GM18499 (cell line): ENCODE results near the gene SRPK2.
"Not testable (repeated sequence)": the region's sequence is repeated elsewhere in the genome, so short reads cannot be mapped to it uniquely, and the experiment has no call there.

Source experiments
- ATAC-seq: cut with Tn5 transposase; IDR thresholded peaks from one replicate; pipeline ENCODE4 v1.9.1; 2021; ENCODE audit warnings: moderate number of reproducible peaks; ENCODE audit not compliant: insufficient read depth, unreplicated experiment

Gene SRPK2

DNA sequence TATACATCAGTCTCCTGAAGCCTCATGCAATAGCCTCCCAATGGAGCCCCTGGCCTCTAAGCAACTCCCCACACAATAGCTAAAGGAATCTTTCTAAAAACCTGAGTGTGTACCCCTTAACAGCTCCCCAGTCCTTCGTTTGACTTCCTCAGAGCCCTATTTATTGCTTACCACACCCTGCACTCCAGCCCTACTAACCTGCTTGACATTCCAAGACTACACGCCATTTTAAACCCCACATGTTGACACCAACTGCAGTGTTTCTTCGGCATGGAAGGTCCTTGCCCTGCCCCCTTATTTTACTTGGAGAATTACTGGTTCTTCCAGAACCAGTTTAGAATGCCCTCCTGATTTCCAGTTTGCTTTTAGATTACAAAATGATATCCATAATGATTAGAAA is 10.8 kb downstream of the SRPK2 start:
- ATAC-seq: no peak

DNA sequence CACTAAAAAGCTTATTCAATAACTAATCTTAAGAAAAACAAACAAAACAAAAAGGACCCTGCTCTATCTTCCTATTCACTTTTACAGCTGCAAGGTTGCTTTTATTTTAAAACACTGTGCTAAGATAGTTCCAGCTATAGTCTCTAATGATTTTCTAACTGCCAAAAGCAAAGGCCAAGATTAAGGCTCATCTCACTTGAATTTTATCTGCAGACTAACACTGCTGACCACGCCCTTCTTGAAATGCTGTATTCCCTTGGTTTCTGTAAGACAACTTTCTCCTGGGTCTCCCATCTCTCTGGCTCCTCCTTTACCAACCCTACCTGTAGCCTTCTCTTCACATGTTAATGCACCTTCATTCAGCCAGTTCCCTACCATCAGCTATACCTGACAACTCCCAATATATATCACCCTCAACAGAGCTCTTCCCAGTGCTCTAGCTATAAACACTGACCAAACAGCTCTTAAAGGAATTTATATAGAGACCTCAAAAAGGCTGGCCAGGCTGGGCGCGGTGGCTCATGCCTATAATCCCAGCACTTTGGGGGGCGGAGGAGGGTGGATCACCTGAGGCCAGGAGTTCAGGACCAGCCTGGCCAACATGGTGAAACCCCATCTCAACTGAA is 11.7 kb downstream of the SRPK2 start:
- ATAC-seq: no peak

DNA sequence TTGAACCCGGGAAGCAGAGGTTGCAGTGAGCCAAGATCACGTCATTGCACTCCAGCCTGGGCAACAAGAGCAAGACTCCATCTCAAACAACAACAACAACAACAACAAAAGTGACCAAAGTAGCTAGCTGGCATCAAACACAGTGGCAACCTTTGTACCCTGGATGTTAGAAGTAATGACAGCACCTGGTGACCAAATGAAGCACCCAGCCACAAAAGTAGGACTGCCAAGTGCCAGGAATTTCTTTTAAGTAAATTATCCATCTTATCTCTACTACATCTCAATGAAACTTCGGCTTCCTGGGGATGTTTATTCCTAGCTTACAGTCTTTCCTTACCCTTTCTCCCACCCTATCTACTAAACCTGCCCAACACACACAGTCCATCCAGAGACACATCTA is 18.8 kb downstream of the SRPK2 start:
- no peak for ATAC-seq

DNA sequence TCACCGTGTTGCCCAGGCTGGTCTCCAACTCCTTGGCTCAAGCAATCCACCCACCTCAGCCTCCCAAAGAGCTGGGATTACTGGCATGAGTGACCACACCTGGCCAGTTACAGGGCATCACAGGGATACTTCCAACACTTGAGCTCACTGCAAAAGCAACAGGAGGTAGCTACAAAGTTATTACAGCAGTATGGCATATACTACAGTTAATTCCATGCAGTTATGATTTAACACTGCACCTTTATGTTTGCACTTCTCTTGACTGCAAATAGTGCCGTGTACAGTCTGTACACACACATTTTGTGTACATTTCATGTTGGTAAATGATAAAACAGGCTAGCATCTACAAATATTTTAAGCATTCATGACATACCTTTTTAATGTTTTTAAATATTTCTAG is 21.3 kb downstream of the SRPK2 start:
- no peak for ATAC-seq

DNA sequence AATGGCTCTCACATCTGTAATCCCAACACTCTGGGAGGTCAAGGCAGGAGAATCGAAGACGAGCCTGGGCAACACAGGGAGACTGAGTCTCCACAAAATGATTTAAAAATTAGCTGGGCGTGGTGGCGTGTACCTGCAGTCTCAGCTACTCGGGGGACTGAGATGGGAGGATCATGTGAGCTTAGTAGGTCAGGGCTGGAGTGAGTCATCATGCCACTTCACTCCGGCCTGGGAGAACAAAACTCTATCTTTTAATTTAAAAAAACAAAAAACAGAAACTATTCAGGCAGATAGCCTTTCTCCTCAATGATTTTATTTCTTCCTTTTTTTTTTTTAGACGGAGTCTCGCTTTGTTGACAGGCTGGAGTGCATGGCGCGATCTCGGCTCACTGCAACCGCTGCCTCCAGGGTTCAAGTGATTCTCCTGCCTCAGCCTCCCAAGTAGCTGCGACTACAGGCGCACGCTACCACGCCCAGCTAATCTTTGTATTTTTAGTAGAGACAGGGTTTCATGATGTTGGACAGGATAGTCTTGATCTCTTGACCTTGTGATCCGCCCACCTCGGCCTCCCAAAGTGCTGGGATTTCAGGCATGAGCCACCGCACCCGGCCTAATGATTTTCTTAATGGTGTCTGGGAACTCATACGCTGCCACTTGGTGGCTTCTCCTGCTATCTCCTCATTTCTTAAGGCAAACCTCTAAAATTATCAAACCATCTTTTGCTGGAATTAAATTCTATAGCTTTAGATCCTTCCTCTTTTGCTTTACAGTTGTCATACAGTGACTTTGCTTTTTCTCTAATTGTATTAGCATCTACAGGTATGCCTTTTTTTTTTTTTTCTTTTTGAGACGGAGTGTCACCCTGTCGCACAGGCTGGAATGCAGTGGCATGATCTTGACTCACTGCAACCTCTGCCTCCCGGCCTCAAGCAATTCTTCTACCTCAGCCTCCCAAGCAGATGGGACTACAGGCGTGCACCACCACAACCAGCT is 22.9 kb downstream of the SRPK2 start:
- no peak for ATAC-seq

DNA sequence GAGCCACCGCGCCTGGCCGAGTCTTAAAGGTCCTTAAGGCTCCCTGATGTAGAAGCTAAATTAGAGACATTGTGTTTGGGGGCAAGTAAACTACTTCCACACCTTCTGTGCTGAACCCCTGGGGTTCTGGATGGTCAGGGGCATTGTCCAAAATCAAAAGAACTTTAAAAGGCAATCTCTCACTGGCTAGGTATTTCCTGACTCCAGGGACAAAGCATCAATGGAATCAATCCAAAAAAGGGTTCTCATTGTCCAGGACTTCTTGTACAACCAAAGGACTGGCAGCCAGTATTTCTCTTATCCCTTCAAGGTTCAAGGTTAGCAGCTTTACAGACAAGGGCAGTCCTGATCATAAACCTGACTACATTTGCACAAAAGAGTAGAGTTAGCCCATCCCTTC is 24.0 kb downstream of the SRPK2 start:
- no peak for ATAC-seq

DNA sequence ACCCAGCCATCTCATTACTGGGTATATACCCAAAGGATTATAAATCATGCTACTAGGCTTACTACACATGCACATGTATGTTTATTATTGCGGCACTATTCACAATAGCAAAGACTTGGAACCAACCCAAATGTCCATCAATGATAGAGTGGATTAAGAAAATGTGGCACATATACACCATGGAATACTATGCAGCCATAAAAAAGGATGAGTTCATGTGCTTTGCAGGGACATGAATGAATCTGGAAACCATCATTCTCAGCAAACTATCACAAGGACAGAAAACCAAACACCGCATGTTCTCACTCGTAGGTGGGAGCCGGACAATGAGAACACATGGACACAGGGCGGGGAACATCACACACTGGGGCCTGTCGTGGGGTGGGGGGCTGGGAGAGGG is 25.1 kb downstream of the SRPK2 start:
- not testable (repeated sequence) for ATAC-seq

DNA sequence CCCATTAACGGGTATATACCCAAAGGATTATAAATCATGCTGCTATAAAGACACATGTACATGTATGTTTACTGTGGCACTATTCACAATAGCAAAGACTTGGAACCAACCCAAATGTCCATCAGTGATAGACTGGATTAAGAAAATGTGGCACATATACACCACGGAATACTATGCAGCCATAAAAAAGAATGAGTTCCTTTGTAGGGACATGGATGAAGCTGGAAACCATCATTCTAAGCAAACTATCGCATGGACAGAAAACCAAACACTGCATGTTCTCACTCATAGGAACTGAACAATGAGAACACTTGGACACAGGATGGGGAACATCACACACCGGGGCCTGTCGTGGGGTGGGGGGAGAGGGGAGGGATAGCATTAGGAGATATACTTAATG is 26.0 kb downstream of the SRPK2 start:
- not testable (repeated sequence) for ATAC-seq

DNA sequence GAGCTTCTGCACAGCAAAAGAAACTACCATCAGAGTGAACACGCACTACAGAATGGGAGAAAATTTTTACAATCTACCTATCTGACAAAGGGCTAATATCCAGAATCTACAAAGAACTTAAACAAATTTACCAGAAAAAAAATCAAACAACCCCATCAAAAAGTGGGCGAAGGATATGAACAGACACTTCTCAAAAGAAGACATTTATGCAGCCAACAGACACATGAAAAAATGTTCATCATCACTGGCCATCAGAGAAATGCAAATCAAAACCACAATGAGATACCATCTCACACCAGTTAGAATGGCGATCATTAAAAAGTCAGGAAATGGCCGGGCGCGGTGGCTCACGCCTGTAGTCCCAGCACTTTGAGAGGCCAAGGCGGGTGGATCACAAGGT is 26.7 kb downstream of the SRPK2 start:
- ATAC-seq: not testable (repeated sequence)

DNA sequence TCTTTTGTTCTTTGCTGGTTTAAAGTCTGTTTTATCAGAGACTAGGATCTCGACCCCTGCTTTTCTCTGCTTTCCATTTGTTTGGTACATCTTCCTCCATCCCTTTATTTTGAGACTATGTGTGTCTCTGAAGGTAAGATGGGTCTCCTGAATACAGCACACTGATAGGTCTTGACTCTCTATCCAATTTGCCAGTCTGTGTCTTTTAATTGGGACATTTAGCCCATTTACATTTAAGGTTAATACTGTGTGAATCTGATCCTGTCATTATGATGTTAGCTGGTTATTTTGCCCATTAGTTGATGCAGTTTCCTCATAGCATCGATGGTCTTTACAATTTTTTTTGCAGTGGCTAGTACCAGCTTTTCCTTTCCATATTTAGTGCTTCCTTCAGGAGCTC is 28.6 kb downstream of the SRPK2 start:
- ATAC-seq: not testable (repeated sequence)

DNA sequence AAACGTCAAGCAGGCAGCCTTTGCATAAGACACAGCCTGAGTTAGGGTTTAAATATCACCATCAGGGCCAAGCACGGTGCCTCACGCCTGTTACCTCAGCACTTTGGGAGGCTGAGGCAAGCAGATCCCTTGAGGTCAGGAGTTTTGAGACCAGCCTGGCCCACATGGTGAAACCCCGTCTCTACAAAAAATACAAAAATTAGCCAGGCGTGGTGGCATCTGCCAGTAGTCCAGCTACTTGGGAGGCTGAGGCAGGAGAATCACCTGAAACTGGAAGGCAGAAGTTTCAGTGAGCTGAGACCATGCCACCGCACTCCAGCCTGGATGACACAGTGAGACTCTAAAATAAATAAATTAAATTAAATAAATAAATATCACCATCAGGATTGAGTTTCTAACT is 33.0 kb downstream of the SRPK2 start:
- no peak for ATAC-seq

DNA sequence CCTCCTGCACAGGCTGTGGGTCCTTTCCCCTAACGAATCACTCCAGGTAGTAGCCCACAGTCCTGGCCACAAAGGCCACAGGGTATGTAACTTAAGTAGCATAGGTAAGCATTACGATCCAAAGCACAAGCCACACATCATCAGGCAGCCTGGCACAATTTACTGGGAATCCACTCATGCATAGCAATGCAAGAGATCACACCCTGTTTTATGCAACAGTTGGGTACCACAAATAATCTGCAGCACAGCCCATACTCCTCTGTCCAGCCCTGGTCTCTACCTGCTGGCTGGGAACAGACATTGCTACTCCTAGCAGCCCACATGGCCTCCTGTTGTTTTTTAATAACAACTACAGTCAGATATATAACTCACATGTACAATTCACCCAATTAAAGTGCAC is 34.3 kb downstream of the SRPK2 start:
- no peak for ATAC-seq

DNA sequence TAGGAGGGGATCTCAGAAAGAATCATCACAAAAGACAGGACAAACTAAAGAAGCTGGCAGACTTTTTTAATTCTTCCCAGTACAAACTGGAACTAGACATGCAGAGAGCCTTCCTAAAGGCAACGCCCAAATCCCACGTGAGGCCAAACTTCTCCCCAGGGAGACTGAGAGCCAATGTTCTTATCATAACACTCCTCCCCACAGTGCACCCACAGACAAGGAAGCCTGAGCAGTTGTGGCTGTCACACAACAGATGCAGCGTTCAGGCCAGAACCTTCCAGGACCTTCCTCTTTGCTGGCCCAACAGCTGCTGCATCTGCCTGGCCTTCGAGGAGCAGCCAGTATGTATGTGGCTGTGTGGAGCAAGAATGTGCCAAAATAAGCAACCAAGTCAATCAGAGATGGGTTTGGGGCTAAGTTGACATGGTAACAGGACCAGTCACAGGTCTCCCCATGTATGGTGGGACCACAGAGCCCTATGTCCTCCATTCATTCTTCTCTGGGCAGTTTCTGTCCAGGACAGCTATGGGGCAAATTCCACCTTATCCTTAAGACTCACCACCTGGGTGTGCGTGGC is 34.9 kb downstream of the SRPK2 start:
- ATAC-seq: no peak

DNA sequence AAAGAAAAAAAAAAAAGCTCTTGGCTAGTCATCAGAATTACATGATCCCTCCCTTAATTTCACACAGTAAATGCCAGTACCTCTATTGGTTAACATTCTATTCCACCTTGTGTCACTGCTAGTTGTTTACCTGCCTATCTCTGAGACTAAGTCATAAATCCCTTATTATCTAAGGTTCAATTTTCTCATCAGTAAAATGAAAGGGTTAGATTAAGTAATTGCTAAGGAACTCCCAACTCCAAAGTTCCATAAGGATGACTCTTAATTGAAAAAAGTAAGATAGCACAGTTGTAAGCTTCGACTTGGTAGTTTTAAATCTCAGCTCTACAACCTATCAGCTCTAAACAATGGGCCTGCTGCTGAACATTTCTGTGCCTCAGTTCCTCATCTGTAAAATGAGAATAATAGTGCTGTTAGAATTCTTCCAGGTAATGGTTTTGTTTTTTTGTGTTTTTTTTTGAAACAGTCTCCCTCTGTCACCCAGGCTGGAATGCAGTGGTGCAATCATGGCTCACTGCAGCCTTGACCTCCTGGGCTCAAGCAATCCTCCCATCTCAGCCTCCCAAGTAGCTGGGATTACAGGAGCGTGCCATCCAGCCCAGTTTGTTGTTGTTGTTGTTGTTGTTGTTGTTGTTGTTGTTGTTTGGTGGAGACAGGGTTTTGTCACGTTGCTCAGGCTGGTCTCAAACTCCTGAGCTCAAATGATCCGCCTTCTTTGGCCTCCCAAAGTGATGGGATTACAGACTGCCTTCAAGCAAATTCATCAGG is 35.6 kb downstream of the SRPK2 start:
- ATAC-seq: no peak

DNA sequence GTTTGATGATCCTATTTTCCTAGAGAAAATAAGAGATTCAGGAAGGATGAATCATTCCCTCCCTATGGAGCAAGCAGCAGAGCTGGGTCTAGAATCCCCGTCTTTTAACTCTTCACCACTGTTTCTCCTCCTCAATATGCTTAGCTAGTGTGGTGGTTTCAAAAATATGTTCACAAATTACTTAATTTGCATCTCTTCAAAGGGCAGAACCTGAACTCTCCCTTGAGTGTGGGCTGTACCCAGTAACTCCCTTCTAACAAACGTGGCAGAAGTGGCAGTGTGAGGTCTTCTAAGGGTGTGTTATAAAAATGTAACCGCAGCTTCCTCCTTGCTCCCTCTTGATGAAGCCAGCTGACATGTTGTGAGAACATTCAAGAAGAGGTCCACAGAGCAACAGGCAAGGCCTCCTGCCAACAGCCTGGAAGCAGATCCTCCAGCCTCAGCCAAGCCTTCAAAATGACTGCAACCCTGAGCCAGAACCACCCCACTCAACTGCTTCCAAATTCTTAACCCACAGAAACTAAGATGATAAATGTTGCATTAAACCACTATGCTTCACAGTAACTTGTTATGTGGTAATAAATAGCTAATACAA is 36.6 kb downstream of the SRPK2 start:
- ATAC-seq: peak; percentile 94

DNA sequence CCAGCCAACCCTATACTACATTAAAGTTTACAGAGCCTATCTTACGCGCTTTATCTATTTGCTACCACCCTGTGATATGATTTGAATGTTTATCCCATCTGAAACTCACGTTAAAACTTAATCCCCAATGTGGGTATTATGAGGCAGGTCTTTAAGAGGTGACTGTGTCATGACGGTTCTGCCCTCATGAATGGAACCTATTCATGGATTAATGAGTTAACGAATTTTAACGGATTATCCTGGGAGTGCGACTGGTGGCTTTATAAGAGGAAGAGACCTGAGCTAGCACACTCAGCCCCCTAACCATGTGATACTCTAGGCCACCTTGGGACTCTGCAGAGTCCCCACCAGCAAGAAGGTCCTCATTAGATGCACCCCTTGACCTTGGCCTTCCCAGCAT is 37.8 kb downstream of the SRPK2 start:
- ATAC-seq: no peak

DNA sequence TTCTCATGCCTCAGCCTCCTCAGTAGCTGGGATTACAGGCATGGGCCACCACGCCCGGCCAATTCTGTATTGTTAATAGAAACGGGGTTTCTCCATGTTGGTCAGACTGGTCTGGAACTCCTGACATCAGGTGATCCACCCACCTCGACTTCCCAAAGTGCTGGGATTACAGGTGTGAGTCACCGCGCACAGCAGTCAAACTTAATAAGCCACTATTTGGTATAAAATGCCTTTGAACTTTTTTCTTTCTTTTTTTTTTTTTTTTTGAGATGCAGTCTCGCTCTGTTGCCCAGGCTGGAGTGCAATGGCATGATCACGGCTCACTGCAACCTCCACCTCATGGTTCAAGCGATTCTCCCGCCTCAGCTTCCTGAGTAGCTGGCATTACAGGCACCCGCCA is 40.5 kb downstream of the SRPK2 start:
- ATAC-seq: not testable (repeated sequence)

DNA sequence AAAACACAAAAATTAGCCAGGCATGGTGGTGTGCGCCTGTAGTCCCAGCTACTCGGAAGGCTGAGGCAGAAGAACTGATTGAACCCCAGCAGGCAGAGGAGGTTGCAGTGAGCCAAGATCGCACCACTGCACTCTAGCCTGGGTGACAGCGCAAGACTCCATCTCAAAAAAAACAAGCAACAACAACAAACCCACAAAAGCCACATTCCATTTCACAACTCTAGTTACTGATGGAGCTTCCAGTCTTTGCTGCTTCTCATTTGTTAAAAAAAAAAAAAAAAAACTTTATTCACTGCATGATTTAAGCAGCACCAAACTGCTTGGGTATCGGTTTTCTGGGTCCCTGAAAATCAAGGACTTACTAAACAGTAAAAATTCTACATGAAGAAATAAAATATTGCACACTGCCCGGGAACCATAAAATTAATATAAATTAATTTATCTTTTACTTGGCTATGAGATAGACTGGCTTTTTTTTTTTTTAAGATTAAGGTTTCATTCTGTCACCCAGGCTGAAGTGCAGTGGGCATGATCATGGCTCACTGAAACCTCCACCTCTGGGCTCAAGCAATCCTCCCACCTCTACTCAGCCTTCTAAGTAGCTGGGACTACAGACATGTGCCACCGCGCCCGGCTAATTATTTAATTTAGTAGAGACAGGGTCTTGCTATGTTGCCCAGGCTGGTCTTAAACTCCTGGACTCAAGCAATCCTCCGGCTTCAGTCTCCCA is 42.0 kb downstream of the SRPK2 start:
- no peak for ATAC-seq

DNA sequence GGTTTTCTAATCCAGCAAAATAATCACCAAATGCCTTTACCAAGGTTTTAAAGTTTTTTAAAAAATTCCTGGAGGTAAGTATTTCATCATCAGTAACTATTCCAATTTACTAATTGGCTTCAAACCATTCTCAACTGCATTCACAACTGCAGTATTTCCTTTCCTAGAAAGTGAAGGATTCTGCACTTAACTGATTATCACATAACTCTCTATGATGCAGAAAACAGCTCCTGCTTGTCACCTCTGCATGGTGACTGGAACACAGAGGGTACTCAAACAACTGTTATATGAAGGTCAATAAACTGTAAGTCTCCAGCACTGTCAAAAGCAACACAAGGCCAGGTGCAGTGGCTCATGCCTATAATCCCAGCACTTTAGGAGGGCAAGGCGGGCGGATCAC is 42.6 kb downstream of the SRPK2 start:
- no peak for ATAC-seq

DNA sequence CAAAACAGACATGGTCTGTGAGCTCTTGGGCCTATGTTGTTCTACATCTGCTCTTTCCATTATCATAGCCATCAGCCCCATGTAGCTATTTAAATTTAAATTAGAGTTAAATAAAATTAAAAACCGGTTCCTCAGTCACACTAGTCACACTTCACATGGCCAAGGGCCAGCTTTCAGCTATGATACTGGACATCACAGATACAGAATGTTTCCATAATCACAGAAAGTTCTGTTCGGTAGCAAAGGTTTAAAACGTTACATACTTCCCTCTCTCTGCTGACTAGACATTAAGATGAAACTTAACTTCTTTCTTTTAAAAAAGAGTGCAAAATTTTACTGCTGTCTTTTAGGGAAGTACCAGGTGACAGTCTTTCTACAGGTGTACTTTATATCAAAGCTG is 43.0 kb downstream of the SRPK2 start:
- ATAC-seq: no peak
